H1 (cell line): ENCODE results near the gene CSNK1G3. TPM values are rescaled to one million over a fixed set of nuclear protein-coding genes. Genes with fewer than 3 reads are reported as not detected.

Experiments
- CTCF ChIA-PET: fragments of 300-600 bp; sonication (Branson Sonifier 250); formaldehyde crosslinking; loops from one replicate; lab custom pipeline; 2021; ENCODE audit not compliant: partially characterized antibody; lab: Charles Lee
- POLR2A ChIA-PET: fragments of 300-600 bp; sonication (Branson Sonifier 250); formaldehyde crosslinking; loops from one replicate; lab custom pipeline; 2021; ENCODE audit warnings: inconsistent platforms; ENCODE audit not compliant: partially characterized antibody; lab: Charles Lee
- DNase-seq, 2 experiments: peaks; one replicate each; pipeline versions ENCODE4 v3.0.0 to v3.0.0-alpha.2; 2010 to 2022; ENCODE audit warnings: low spot score in 2 of 2, low read depth in 1 of 2, mixed read lengths in 1 of 2
- FAIRE-seq: peaks from 2 replicates; lab custom pipeline; 2011; peaks lifted over from hg19 to GRCh38; lab: Jason Lieb, UNC
- H2AFZ ChIP-seq: 2 replicates; pipeline ENCODE4 v1.8.1; 2012; ENCODE audit warnings: low read length, inconsistent platforms
- H2AK5ac ChIP-seq: 2 replicates; pipeline ENCODE4 v1.6.1; 2013; ENCODE audit warnings: low read depth, low read length
- H2BK120ac ChIP-seq: replicated peaks from 2 replicates; pipeline ENCODE3; 2013; ENCODE audit warnings: low read depth, low read length, inconsistent platforms
- H2BK12ac ChIP-seq: 2 replicates; pipeline ENCODE4 v1.6.1; 2013; ENCODE audit warnings: low read depth, low read length
- H2BK15ac ChIP-seq: 2 replicates; pipeline ENCODE4 v1.6.1; 2013; ENCODE audit warnings: low read length
- H2BK20ac ChIP-seq: 2 replicates; pipeline ENCODE4 v1.6.1; 2013; ENCODE audit warnings: low read length
- H2BK5ac ChIP-seq: 2 replicates; pipeline ENCODE4 v1.6.1; 2013; ENCODE audit warnings: low read depth, low read length
- H3K14ac ChIP-seq: 2 replicates; pipeline ENCODE4 v1.6.1; 2013; ENCODE audit warnings: inconsistent platforms; ENCODE audit not compliant: insufficient read length
- H3K18ac ChIP-seq: 2 replicates; pipeline ENCODE4 v1.6.1; 2013; ENCODE audit warnings: low read length; ENCODE audit errors: extremely low read depth
- H3K23ac ChIP-seq: 2 replicates; pipeline ENCODE4 v1.6.1; 2013; ENCODE audit warnings: inconsistent platforms; ENCODE audit not compliant: insufficient read length
- H3K23me2 ChIP-seq: 2 replicates; pipeline ENCODE4 v1.6.1; 2013; ENCODE audit warnings: low read depth, low read length
- H3K27ac ChIP-seq: 2 replicates; pipeline ENCODE4 v1.6.1; 2011; ENCODE audit warnings: low read depth, low read length, inconsistent platforms
- H3K27me3 ChIP-seq, 4 experiments: replicated peaks in 1 of 4; 1 replicate in 1 of 4; 2 replicates in 3 of 4; pipeline versions ENCODE4 v1.6.1 to v1.8.1; 2011 to 2013; ENCODE audit warnings: low read length in 3 of 4, mild to moderate bottlenecking in 3 of 4, inconsistent platforms in 2 of 4, mixed read lengths in 2 of 4, moderate library complexity in 1 of 4; ENCODE audit not compliant: control insufficient read depth in 3 of 4, insufficient read depth in 3 of 4; ENCODE audit errors: extremely low read depth in 1 of 4
- H3K36me3 ChIP-seq, 4 experiments: 2 replicates each; pipeline versions ENCODE4 v1.6.1 to v1.8.1; 2011 to 2013; ENCODE audit warnings: mild to moderate bottlenecking in 4 of 4, low read length in 3 of 4, moderate library complexity in 2 of 4, control low read depth in 1 of 4, inconsistent platforms in 1 of 4; ENCODE audit not compliant: insufficient read depth in 4 of 4, control insufficient read depth in 2 of 4
- H3K4ac ChIP-seq: replicated peaks from 2 replicates; pipeline ENCODE3; 2013; ENCODE audit warnings: low read length, low read depth, mixed read lengths, inconsistent platforms; ENCODE audit not compliant: insufficient read length
- H3K4me1 ChIP-seq, 4 experiments: replicated peaks in 1 of 4; 1 replicate in 1 of 4; 2 replicates in 3 of 4; pipeline versions ENCODE4 v1.6.1 to v1.8.1; 2011 to 2013; ENCODE audit warnings: low read length in 3 of 4, inconsistent platforms in 2 of 4, mixed read lengths in 1 of 4; ENCODE audit not compliant: insufficient read depth in 4 of 4, control insufficient read depth in 3 of 4
- H3K4me2 ChIP-seq, 2 experiments: 2 replicates each; pipeline versions ENCODE4 v1.6.1 to v1.8.1; 2011 to 2013; ENCODE audit warnings: low read depth in 2 of 2, low read length in 2 of 2, control low read depth in 1 of 2, inconsistent platforms in 1 of 2, mild to moderate bottlenecking in 1 of 2; ENCODE audit not compliant: insufficient read depth in 1 of 2
- H3K4me3 ChIP-seq, 4 experiments: fragments of 200-600, 300-600 bp in 1 of 4; sonication (generic), shearing (Covaris generic), sonication (Bioruptor Twin) in 1 of 4; 2 replicates each; pipeline versions ENCODE4 v1.5.1 to v1.8.1; 2011 to 2016; ENCODE audit warnings: low read length in 4 of 4, low read depth in 3 of 4, control low read depth in 2 of 4, inconsistent platforms in 2 of 4, mild to moderate bottlenecking in 2 of 4, mixed read lengths in 1 of 4, moderate library complexity in 1 of 4; ENCODE audit not compliant: insufficient read depth in 2 of 4; ENCODE audit errors: extremely low read depth in 1 of 4
- H3K56ac ChIP-seq: replicated peaks from 2 replicates; pipeline ENCODE3; 2013; ENCODE audit warnings: low read depth, mild to moderate bottlenecking, mixed read lengths, low read length, inconsistent platforms; ENCODE audit not compliant: insufficient read length
- H3K79me1 ChIP-seq: 2 replicates; pipeline ENCODE4 v1.6.1; 2013; ENCODE audit warnings: low read depth, low read length, control low read depth
- H3K79me2 ChIP-seq, 2 experiments: 2 replicates each; pipeline versions ENCODE4 v1.6.1 to v1.8.1; 2012 to 2013; ENCODE audit warnings: low read length in 2 of 2, mild to moderate bottlenecking in 2 of 2, inconsistent platforms in 1 of 2; ENCODE audit not compliant: insufficient read depth in 2 of 2, control insufficient read depth in 1 of 2
- H3K9ac ChIP-seq, 4 experiments: replicated peaks in 1 of 4; 1 replicate in 1 of 4; 2 replicates in 3 of 4; pipeline versions ENCODE4 v1.6.1 to v1.8.1; 2011 to 2013; ENCODE audit warnings: low read depth in 3 of 4, low read length in 3 of 4, control low read depth in 2 of 4, mild to moderate bottlenecking in 2 of 4, moderate library complexity in 2 of 4, inconsistent platforms in 1 of 4; ENCODE audit errors: extremely low read depth in 1 of 4
- H3K9me3 ChIP-seq, 2 experiments: 2 replicates each; pipeline versions ENCODE4 v1.6.1 to v1.8.1; 2012 to 2013; ENCODE audit warnings: mild to moderate bottlenecking in 2 of 2, moderate library complexity in 2 of 2, control low read depth in 1 of 2, inconsistent platforms in 1 of 2, low read depth in 1 of 2, low read length in 1 of 2, mixed read lengths in 1 of 2; ENCODE audit not compliant: insufficient read depth in 2 of 2
- H4K20me1 ChIP-seq, 2 experiments: replicated peaks in 1 of 2; 2 replicates each; pipeline versions ENCODE3 to v1.8.1; 2011 to 2013; ENCODE audit warnings: inconsistent platforms in 2 of 2, low read length in 2 of 2, mild to moderate bottlenecking in 1 of 2; ENCODE audit not compliant: insufficient read depth in 2 of 2, control insufficient read depth in 1 of 2
- H4K5ac ChIP-seq: 2 replicates; pipeline ENCODE4 v1.6.1; 2013; ENCODE audit warnings: low read length, low read depth, mixed read lengths, inconsistent platforms; ENCODE audit not compliant: insufficient read length
- H4K8ac ChIP-seq: 2 replicates; pipeline ENCODE4 v1.8.0; 2013; ENCODE audit warnings: mild to moderate bottlenecking, moderate library complexity, low read length, inconsistent platforms; ENCODE audit not compliant: insufficient read depth; ENCODE audit errors: extremely low read depth
- H4K91ac ChIP-seq: replicated peaks from 2 replicates; pipeline ENCODE3; 2013; ENCODE audit warnings: low read length, mixed read lengths, inconsistent platforms; ENCODE audit not compliant: insufficient read length
- ASH2L ChIP-seq: fragments of 200-600, 300-600 bp; sonication (generic); IDR thresholded peaks from one replicate; pipeline ENCODE4 v1.7.1; 2017; ENCODE audit warnings: low read length
- BRCA1 ChIP-seq: IDR thresholded peaks from 2 replicates; pipeline ENCODE4 v1.6.1; 2012; ENCODE audit warnings: low read depth, low read length, improper control_type of control experiment
- CHD1 ChIP-seq: IDR thresholded peaks from 2 replicates; pipeline ENCODE4 v1.6.1; 2012; ENCODE audit warnings: low read depth, low read length, improper control_type of control experiment
- CHD2 ChIP-seq: IDR thresholded peaks from 2 replicates; pipeline ENCODE4 v1.6.1; 2012; ENCODE audit warnings: low read length, improper control_type of control experiment
- CREB1 ChIP-seq: IDR thresholded peaks from 2 replicates; pipeline ENCODE4 v1.6.1; 2012; ENCODE audit warnings: inconsistent platforms
- POLR2AphosphoS5 ChIP-seq: IDR thresholded peaks from 2 replicates; pipeline ENCODE4 v1.6.1; 2011; ENCODE audit warnings: low read depth, low read length
- RFX5 ChIP-seq: IDR thresholded peaks from 2 replicates; pipeline ENCODE4 v1.6.1; 2011; ENCODE audit warnings: low read depth, low read length, improper control_type of control experiment, borderline replicate concordance
- RNF2 ChIP-seq: fragments of 200-900, 300-1000 bp; sonication (generic); IDR thresholded peaks from 2 replicates; pipeline ENCODE4 v1.7.1; 2016; ENCODE audit warnings: borderline replicate concordance, low read depth, mild to moderate bottlenecking, antibody characterized with exemption, low read length; ENCODE audit not compliant: poor library complexity, severe bottlenecking; ENCODE audit errors: missing control alignments
- SIN3A ChIP-seq, 2 experiments: IDR thresholded peaks in 1 of 2; conservative IDR thresholded peaks in 1 of 2; 2 replicates each; pipeline ENCODE4 v1.6.1; 2011 to 2012; ENCODE audit warnings: low read length in 2 of 2, improper control_type of control experiment in 1 of 2, low read depth in 1 of 2, mild to moderate bottlenecking in 1 of 2
- WGBS, 2 experiments: shearing (Covaris generic) in 1 of 2; methylation state at CpG; one replicate each; pipeline versions ENCODE4 v1.1.6 to v1.1.7; 2013 to 2015; ENCODE audit warnings: low lambda C conversion rate in 2 of 2, mixed read lengths in 2 of 2, inconsistent platforms in 1 of 2, low coverage in 1 of 2, missing lambda C conversion rate in 1 of 2; ENCODE audit not compliant: insufficient replicate concordance in 2 of 2, insufficient coverage in 1 of 2, insufficient read length in 1 of 2; ENCODE audit errors: extremely low coverage in 1 of 2, missing lambda C conversion rate in 1 of 2; 5-methylcytosine and 5-hydroxymethylcytosine counted together
- polyA plus RNA-seq, 7 experiments: library from polyadenylated mRNA; depleted of rRNA in 3 of 7; stranded (reverse) in 5 of 7; unstranded in 2 of 7; fragments of >200 nt in 5 of 7; fragments of 200-250 nt in 2 of 7; gene quantifications; 1 replicate in 5 of 7; 2 replicates in 1 of 7; 4 replicates in 1 of 7; pipeline versions ENCODE4 v1.2.1 to v1.2.3, GENCODE V29; 2011 to 2013; ENCODE audit warnings: missing spikeins in 2 of 7, mixed read lengths in 2 of 7
- total RNA-seq: library from RNA; stranded (reverse); fragmentation: NEBNext Ultra II Directional; extraction: Animal tissue kit (Norgen Biotek cat#: 25700); gene quantifications from 2 replicates; pipeline ENCODE4 v1.2.1, GENCODE V29; 2021
- TF ChIP-seq, protein P1 (sequence below): IDR thresholded peaks from 2 replicates; pipeline ENCODE4 v1.6.1; 2012; ENCODE audit warnings: low read length, inconsistent platforms
- TF ChIP-seq, protein P2 (sequence below): IDR thresholded peaks from 2 replicates; pipeline ENCODE4 v1.6.1; 2011; ENCODE audit warnings: low read depth, mild to moderate bottlenecking, low read length; ENCODE audit not compliant: insufficient read depth

Gene CSNK1G3
- total and polyA plus RNA-seq, 2 of the 8 experiments (the other 6 are each of a cell fraction or from before 2014, with no cell fraction given) = 10.6 to 58.9 TPM

DNA sequence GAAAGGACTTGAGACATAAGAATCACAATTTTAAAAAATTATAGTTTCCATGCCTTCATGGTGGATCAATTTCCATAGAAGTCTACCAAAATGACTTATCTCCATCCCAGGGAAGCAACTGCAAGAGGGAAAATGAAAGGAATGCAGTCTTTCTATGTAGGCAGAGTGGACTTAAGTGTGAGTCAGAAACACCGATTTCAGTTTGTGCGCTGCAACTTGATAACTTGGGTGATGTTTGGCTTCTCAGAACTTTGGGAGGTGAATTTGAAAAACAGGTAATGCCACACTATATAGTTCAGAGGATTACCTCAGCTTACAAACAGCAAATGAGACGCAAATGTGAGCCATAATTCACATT is 708 bp upstream of the CSNK1G3 start:
- Histone ChIP-seq H3K14ac (no peak overlapping the region), H3K4ac (no peak overlapping the region), H3K4me1 (peaks cover 0 to 9% (median 4%) of the 10 kb centered on the region in 4 experiments; a peak in 5 of 7 replicates), H2BK12ac (peak overlapping the region; percentile 89; the same call in 1 of the 2 replicates), H2BK15ac (no peak overlapping the region), H3K4me2 (peak overlapping the region; percentile 70 to 100), H2AK5ac (no peak overlapping the region), H4K20me1 (peaks cover 5% of the 10 kb centered on the region in 2 experiments), H3K9ac (peak overlapping the region in 3 of 4 experiments; percentile 64 to 99 (median 85); a peak in 6 of 7 replicates), H4K5ac (peak overlapping the region; percentile 86), H3K23me2 (peaks cover 8% of the 10 kb centered on the region), H2BK120ac (no peak overlapping the region), H3K18ac (no peak overlapping the region), H3K36me3 (no peaks in the 10 kb centered on the region), H3K4me3 (peak overlapping the region; percentile 66 to 89 (median 70); a peak in 7 of 8 replicates), H2AFZ (no peak overlapping the region), H3K56ac (no peak overlapping the region), H3K23ac (no peak overlapping the region), H4K8ac (no peak overlapping the region), H3K27ac (peak overlapping the region; percentile 87), H4K91ac (no peak overlapping the region), H3K27me3 (no peaks in the 10 kb centered on the region), H3K79me1 (no peaks in the 10 kb centered on the region), H2BK5ac (peak overlapping the region; percentile 94; the same call in 1 of the 2 replicates), H3K9me3 (no peaks in the 10 kb centered on the region), H2BK20ac (no peak overlapping the region), H3K79me2 (peaks cover 13 to 35% of the 10 kb centered on the region in 2 experiments)
- DNase-seq = no peak
- 73% methylated on average over 3 of the region's 3 CpGs; no CpG with 5 or more reads in 1 of the 2 experiments for WGBS, 2 experiments
- FAIRE-seq = no peak
- CTCF ChIA-PET = interaction anchor here (0.6 to 1.8 kb wide), 3 partner anchors 56 to 1262 kb away, joined by 3 to 4 read pairs (median 3); partner anchors contain the start of gene CEP120
- POLR2A ChIA-PET = interaction anchor here (0.7 to 5.3 kb wide), 9 partner anchors 13 to 106 kb away, joined by 3 to 68 read pairs (median 4); partner anchors contain the start of gene CEP120
- TF ChIP-seq, protein P1, sequence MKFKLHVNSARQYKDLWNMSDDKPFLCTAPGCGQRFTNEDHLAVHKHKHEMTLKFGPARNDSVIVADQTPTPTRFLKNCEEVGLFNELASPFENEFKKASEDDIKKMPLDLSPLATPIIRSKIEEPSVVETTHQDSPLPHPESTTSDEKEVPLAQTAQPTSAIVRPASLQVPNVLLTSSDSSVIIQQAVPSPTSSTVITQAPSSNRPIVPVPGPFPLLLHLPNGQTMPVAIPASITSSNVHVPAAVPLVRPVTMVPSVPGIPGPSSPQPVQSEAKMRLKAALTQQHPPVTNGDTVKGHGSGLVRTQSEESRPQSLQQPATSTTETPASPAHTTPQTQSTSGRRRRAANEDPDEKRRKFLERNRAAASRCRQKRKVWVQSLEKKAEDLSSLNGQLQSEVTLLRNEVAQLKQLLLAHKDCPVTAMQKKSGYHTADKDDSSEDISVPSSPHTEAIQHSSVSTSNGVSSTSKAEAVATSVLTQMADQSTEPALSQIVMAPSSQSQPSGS = no peak
- TF ChIP-seq RFX5 (no peak), CHD1 (no peak), SIN3A (conservative IDR thresholded peaks at IDR 0.05 in 1 of 2, IDR thresholded peaks at IDR 0.05 in 1 of 2; ENCODE audit: low read depth in 1 of 2, low read length in 2 of 2) (no peak), CREB1 (no peak), ASH2L (no peak), CHD2 (no peak), BRCA1 (no peak), RNF2 (no peak), POLR2AphosphoS5 (no peak)
- TF ChIP-seq, protein P2, sequence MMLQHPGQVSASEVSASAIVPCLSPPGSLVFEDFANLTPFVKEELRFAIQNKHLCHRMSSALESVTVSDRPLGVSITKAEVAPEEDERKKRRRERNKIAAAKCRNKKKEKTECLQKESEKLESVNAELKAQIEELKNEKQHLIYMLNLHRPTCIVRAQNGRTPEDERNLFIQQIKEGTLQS = no peak
